Smooth muscle cell (in vitro differentiated cells): Measurements from ENCODE around the gene LNPEP. TPM values are rescaled to one million over a fixed set of nuclear protein-coding genes. Genes with fewer than 3 reads are reported as not detected.

ENCODE experiments used
- DNase-seq: peaks from one replicate; lab custom pipeline; 2025; ENCODE audit not compliant: unreplicated experiment; lab: John Stamatoyannopoulos, UW
- H2AFZ ChIP-seq: fragments of 200-600 bp; sonication (generic); 2 replicates; pipeline ENCODE4 v1.6.0; 2016; ENCODE audit warnings: antibody characterized with exemption, low read depth, mild to moderate bottlenecking
- H3F3A ChIP-seq: fragments of 200-600 bp; sonication (generic); 2 replicates; pipeline ENCODE4 v1.6.0; 2017; ENCODE audit warnings: antibody characterized with exemption, low read depth
- H3K27ac ChIP-seq: fragments of 200-600 bp; sonication (generic); 2 replicates; pipeline ENCODE4 v1.5.1; 2016; ENCODE audit warnings: low read depth, mild to moderate bottlenecking
- H3K27me3 ChIP-seq: fragments of 200-600 bp; sonication (generic); 2 replicates; pipeline ENCODE4 v1.6.1; 2016; ENCODE audit warnings: low read depth, mild to moderate bottlenecking
- H3K36me3 ChIP-seq: fragments of 200-600 bp; sonication (generic); 2 replicates; pipeline ENCODE4 v1.5.1; 2016; ENCODE audit warnings: low read depth
- H3K4me1 ChIP-seq: fragments of 200-600 bp; sonication (generic); 2 replicates; pipeline ENCODE4 v1.5.1; 2016; ENCODE audit warnings: low read depth
- H3K4me2 ChIP-seq: fragments of 200-600 bp; sonication (generic); 2 replicates; pipeline ENCODE4 v1.6.0; 2016; ENCODE audit warnings: mild to moderate bottlenecking
- H3K4me3 ChIP-seq: fragments of 200-600 bp; sonication (generic); 2 replicates; pipeline ENCODE4 v1.5.1; 2016; ENCODE audit warnings: mild to moderate bottlenecking
- H3K79me2 ChIP-seq: fragments of 200-600 bp; sonication (generic); 2 replicates; pipeline ENCODE4 v1.6.0; 2016; ENCODE audit warnings: low read depth, mild to moderate bottlenecking
- H3K9ac ChIP-seq: fragments of 200-600 bp; sonication (generic); 2 replicates; pipeline ENCODE4 v1.6.0; 2016; ENCODE audit warnings: low read depth
- H3K9me3 ChIP-seq: fragments of 200-600 bp; sonication (generic); replicated peaks from 2 replicates; pipeline ENCODE4 v1.5.1; 2016; ENCODE audit warnings: low read depth
- H4K20me1 ChIP-seq: fragments of 200-600 bp; sonication (generic); 2 replicates; pipeline ENCODE4 v1.6.0; 2016; ENCODE audit warnings: low read depth
- WGBS: methylation state at CpG from one replicate; pipeline ENCODE4 v1.1.7; 2016; ENCODE audit warnings: low lambda C conversion rate; 5-methylcytosine and 5-hydroxymethylcytosine counted together
- polyA plus RNA-seq: library from polyadenylated mRNA; unstranded; fragments of >200 nt; fragmentation: Nextera tagmentation; extraction: Ambion mirVana; gene quantifications from 2 replicates; pipeline ENCODE4 v1.2.1, GENCODE V29; 2016
- total RNA-seq: library from RNA; depleted of rRNA; stranded (reverse); fragments of >200 nt; gene quantifications from 2 replicates; pipeline ENCODE4 v1.2.3, GENCODE V29; 2014
- TF ChIP-seq, protein P1 (sequence below): fragments of 200-600 bp; sonication (generic); IDR thresholded peaks from 2 replicates; pipeline ENCODE4 v1.5.1; 2017; ENCODE audit warnings: borderline replicate concordance, mild to moderate bottlenecking, antibody characterized with exemption; ENCODE audit not compliant: insufficient read depth, poor library complexity, severe bottlenecking

LNPEP gene
- total and polyA plus RNA-seq, 2 experiments from 2014 or later: 2.3 to 24.3 TPM

DNA sequence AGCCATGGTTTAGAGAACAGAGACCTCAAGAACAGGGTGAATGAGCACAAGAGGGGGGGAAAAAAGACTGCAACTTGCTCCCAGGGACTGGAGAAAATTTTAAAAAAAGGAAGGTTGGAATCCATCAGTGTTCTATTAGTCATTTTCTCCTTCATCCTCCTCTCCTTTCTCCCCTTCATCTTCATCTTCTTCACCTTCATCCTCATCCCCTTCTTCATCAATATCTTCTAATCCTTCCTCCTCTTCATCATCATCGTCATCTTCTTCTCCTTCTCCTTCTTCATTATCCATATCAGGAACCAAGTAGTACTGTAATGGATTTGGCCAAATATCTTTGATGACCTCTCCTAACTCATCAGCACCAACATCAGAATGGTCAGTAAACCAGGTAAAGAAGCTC lies 120.4 kb downstream of the LNPEP start:
- WGBS: 100% methylated on average over 1 of the region's 1 CpG
- H3K4me3 ChIP-seq: no peak overlapping the region
- H3K27me3 ChIP-seq: no peaks in the 10 kb centered on the region
- peaks cover 7% of the 10 kb centered on the region for H3F3A ChIP-seq
- H4K20me1 ChIP-seq: no peaks in the 10 kb centered on the region
- no peaks in the 10 kb centered on the region for H3K36me3 ChIP-seq
- H3K4me1 ChIP-seq: no peaks in the 10 kb centered on the region
- TF ChIP-seq, protein P1, sequence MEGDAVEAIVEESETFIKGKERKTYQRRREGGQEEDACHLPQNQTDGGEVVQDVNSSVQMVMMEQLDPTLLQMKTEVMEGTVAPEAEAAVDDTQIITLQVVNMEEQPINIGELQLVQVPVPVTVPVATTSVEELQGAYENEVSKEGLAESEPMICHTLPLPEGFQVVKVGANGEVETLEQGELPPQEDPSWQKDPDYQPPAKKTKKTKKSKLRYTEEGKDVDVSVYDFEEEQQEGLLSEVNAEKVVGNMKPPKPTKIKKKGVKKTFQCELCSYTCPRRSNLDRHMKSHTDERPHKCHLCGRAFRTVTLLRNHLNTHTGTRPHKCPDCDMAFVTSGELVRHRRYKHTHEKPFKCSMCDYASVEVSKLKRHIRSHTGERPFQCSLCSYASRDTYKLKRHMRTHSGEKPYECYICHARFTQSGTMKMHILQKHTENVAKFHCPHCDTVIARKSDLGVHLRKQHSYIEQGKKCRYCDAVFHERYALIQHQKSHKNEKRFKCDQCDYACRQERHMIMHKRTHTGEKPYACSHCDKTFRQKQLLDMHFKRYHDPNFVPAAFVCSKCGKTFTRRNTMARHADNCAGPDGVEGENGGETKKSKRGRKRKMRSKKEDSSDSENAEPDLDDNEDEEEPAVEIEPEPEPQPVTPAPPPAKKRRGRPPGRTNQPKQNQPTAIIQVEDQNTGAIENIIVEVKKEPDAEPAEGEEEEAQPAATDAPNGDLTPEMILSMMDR: no peak
- H3K9ac ChIP-seq: no peak overlapping the region
- no peaks in the 10 kb centered on the region for H3K9me3 ChIP-seq
- DNase-seq: no peak
- no peaks in the 10 kb centered on the region for H3K79me2 ChIP-seq
- H3K4me2 ChIP-seq: no peak overlapping the region
- H2AFZ ChIP-seq: no peak overlapping the region
- H3K27ac ChIP-seq: no peak overlapping the region

DNA sequence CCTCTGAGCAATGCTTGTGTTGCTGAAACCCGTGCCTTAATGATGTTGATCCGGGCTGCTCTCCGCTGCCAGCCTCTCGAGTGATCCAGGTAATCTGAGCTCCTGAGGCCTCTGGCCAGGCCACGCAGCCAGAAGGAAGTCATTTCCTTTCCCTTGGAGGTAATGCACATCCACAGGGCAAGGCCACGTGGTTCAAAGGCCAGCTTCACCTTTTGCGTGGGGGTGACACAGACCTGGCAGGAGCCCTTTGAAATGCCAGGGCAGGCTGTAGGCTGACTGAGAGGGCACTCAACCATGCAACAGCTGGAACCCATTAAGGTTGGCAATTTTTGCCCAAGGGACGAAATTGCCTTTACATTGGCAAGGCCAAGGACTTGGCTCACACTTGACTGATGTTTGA lies 126.2 kb downstream of the LNPEP start:
- Histone ChIP-seq H3K9ac (no peak overlapping the region), H3K27ac (no peak overlapping the region), H3K9me3 (no peaks in the 10 kb centered on the region), H2AFZ (peak overlapping the region; percentile 62), H3K27me3 (no peaks in the 10 kb centered on the region), H3K36me3 (no peaks in the 10 kb centered on the region), H4K20me1 (no peaks in the 10 kb centered on the region), H3K4me1 (no peaks in the 10 kb centered on the region), H3K4me2 (no peak overlapping the region), H3K79me2 (no peaks in the 10 kb centered on the region), H3K4me3 (no peak overlapping the region), H3F3A (peaks cover 7% of the 10 kb centered on the region)
- TF ChIP-seq, protein P1: no peak
- 61% methylated on average over 8 of the region's 8 CpGs for WGBS
- DNase-seq: no peak

DNA sequence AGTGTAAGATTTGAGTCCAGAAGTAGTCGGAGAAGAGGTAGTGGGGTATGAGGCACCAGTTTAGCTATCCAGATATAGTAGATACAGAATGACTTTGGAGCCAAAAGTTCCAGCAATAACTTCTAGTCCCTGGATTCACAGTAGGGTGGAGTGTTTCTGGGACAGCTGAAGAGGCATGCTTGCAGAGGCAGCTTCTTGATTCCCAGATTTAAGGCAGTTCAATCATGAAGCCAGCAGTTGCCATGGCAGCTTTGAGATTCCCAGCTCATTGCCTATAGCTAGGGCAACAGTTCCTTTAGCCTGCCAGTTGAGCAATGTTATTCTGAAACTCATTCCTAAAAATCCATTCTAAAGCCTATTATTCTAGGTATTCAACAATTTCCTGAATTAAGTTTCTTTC lies 127.4 kb downstream of the LNPEP start:
- Histone ChIP-seq H3K4me1 (no peaks in the 10 kb centered on the region), H3K27me3 (no peaks in the 10 kb centered on the region), H3K27ac (no peak overlapping the region), H3K9me3 (no peaks in the 10 kb centered on the region), H3K4me2 (no peak overlapping the region), H3K4me3 (no peak overlapping the region), H3F3A (peaks cover 11% of the 10 kb centered on the region), H4K20me1 (no peaks in the 10 kb centered on the region), H3K79me2 (no peaks in the 10 kb centered on the region), H3K9ac (no peak overlapping the region), H2AFZ (no peak overlapping the region), H3K36me3 (no peaks in the 10 kb centered on the region)
- WGBS: 90% methylated on average over 1 of the region's 1 CpG
- TF ChIP-seq, protein P1: no peak
- DNase-seq: no peak

DNA sequence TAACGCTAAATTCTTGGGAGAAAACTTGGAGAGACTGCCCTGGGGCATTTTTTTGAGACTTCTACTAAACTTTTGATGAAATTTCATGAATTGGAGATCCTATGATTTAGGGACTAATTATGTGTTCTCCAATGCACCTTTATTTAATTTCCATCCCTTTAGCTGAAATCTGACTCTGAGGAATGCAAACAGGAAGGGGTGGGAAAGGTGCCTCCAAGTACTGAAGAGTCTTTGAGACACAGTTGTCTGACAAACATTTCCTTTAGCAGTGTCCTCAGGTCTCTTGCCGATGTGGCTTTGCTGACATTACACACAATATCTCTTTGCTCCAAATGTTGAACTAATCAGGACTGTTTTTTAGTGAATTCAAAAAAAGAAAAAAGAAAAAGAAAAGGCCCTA lies 129.6 kb downstream of the LNPEP start:
- H3K79me2 ChIP-seq: no peaks in the 10 kb centered on the region
- H3K4me1 ChIP-seq: no peaks in the 10 kb centered on the region
- no peak overlapping the region for H2AFZ ChIP-seq
- no peak overlapping the region for H3K9ac ChIP-seq
- DNase-seq: no peak
- no peaks in the 10 kb centered on the region for H3K36me3 ChIP-seq
- H3K4me3 ChIP-seq: no peak overlapping the region
- peaks cover 11% of the 10 kb centered on the region for H3F3A ChIP-seq
- TF ChIP-seq, protein P1: no peak
- no peaks in the 10 kb centered on the region for H4K20me1 ChIP-seq
- no peak overlapping the region for H3K27ac ChIP-seq
- H3K9me3 ChIP-seq: no peaks in the 10 kb centered on the region
- no peak overlapping the region for H3K4me2 ChIP-seq
- H3K27me3 ChIP-seq: no peaks in the 10 kb centered on the region
- 57% methylated on average over 2 of the region's 2 CpGs for WGBS
